HG03354 (cell line): ENCODE results near the gene RNPS1.

Experiments
- ATAC-seq: cut with Tn5 transposase; IDR thresholded peaks from one replicate; pipeline ENCODE4 v1.9.1; 2021; ENCODE audit warnings: mild to moderate bottlenecking; ENCODE audit not compliant: unreplicated experiment, poor library complexity, severe bottlenecking

RNPS1 gene

GRCh38 chr16:2237493-2238149 is 30.3 kb downstream of the RNPS1 start:
- no peak for ATAC-seq

DNA sequence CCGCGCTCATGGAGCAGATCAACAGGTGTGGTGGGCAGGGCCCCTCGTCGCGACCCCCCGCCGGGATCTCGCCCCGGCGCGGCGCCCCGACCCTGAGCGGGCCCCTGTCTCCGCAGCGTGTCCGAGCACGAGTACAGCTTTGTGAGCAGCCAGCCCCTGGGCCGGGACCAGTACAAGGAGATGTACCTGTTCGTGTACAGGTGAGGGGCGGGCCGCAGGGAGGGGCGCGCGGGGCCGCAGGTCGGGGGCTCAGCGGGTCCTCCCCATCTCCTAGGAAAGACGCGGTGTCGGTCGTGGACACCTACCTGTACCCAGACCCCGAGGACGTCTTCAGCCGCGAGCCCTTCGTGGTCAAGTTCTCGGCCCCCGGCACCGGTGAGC is 30.8 kb downstream of the RNPS1 start:
- no peak for ATAC-seq

DNA sequence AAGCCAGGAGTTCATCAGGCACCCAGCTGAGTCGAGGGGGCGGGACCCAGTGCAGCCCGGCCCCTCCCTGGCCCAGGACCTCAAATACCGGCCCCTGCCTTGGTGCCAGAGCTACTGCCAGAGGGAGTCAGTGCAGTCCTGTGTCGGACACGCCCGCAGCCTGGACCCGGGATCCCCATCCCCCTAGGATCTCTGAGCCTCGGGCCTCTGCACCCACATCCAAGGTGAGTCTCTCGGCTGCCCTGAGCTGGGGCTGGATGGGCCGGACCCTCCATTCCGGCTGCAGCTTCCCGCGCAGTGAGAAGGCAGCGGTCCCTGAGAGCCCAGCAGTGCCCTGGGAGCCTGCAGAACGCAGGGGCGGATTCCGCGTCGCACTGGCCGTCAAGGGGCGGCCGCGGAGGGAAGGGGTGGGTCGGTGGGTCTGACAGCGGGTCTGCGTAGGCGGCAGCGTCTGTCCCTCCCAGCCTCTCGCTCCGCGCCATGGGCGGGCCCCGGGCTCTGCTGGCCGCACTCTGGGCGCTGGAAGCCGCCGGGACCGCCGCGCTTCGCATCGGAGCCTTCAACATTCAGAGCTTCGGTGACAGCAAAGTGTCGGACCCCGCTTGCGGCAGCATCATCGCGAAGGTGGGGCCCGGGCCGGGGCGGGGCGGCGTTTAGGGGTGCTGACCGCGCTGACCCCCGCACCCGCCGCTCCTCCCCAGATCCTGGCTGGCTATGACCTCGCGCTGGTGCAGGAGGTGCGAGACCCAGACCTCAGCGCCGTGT is 31.4 kb downstream of the RNPS1 start, which contains the start of gene DNASE1L2:
TSS of gene DNASE1L2 (plus strand) at position 108 of the 765 bp plus-strand sequence. CDS start at position 481, 373 bp downstream.
- ATAC-seq = no peak

- ATAC-seq = no peak
These were observed 32.1 kb downstream of the RNPS1 start for GRCh38 chr16:2235695-2236336.

DNA sequence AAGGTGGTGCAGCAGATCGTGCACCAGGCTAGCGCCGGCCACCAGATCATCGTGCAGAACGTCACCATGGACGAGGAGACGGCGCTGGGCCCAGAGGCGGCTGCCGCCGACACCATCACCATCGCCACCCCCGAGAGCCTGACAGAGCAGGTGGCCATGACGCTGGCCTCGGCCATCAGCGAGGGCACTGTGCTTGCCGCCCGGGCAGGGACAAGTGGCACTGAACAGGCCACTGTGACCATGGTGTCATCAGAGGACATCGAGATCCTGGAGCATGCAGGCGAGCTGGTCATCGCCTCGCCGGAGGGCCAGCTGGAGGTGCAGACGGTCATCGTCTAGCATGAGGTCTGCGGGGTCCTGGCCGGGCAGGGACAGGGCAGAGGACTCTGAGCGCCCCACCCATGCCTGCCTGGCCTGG is 32.7 kb downstream of the RNPS1 start:
- ATAC-seq = no peak

GRCh38 chr16:2234813-2235170 is 33.1 kb downstream of the RNPS1 start:
- no peak for ATAC-seq

- no peak for ATAC-seq
These were observed 33.8 kb downstream of the RNPS1 start for GRCh38 chr16:2233872-2234812.

DNA sequence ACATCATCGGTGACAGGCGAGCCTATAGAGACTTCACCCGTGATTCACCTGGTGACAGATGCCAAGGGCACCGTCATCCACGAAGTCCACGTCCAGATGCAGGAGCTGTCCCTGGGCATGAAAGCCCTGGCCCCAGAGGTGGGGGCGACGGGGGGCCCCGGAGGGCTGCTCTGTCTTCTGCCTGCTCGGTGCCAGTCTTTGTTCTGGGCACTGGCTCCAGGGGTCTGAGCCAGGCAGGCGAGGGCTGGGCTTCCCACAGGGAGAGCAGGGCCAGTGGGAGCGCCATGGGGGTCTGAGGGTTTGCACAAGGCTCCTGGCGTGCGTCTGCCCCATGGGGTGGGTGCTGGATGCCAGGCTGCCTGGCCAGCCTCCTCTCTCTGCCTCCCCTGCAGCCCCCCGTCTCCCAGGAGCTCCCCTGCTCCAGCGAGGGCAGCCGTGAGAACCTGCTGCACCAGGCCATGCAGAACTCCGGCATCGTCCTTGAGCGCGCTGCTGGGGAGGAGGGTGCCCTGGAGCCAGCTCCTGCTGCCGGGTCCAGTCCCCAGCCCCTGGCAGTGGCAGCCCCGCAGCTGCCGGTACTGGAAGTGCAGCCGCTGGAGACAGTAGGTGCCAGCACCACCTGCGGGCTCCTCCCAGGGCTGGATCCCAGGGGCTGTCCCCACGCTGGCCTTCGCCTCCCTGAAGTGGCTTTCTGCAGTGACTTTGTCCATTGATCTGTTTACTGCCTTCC is 34.7 kb downstream of the RNPS1 start:
- no peak for ATAC-seq

DNA sequence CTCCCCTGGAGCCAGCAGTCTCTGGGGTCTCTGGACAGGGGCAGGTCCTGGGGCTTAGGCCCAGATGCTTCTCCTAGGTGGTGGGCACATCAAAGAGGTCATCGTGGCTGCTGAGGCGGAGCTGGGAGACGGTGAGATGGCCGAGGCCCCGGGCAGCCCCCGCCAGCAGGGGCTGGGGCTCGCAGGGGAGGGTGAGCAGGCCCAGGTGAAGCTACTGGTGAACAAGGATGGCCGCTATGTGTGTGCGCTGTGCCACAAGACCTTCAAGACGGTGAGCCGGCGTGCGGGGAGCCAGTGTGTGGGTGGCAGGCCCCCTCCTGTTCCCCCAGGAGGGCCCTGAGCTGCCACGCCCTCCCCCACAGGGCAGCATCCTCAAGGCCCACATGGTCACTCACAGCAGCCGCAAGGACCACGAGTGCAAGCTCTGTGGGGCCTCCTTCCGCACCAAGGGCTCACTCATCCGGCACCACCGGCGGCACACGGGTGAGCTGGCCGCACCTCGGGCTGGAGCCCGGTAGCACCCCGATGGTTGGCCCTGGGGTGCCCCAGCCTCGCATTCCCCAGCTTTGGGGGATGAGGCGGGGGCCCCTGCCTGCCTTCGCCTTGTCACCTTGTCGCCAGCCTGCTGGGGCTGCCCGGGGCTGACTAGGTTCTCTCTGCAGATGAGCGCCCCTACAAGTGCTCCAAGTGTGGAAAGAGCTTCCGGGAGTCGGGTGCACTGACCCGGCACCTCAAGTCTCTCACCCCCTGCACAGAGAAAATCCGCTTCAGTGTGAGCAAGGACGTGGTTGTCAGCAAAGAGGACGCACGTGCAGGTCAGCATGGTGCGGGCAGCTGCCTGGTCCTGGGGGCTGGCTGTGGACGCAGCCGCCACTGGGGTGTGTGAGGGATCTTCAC is 35.6 kb downstream of the RNPS1 start:
- ATAC-seq = no peak

DNA sequence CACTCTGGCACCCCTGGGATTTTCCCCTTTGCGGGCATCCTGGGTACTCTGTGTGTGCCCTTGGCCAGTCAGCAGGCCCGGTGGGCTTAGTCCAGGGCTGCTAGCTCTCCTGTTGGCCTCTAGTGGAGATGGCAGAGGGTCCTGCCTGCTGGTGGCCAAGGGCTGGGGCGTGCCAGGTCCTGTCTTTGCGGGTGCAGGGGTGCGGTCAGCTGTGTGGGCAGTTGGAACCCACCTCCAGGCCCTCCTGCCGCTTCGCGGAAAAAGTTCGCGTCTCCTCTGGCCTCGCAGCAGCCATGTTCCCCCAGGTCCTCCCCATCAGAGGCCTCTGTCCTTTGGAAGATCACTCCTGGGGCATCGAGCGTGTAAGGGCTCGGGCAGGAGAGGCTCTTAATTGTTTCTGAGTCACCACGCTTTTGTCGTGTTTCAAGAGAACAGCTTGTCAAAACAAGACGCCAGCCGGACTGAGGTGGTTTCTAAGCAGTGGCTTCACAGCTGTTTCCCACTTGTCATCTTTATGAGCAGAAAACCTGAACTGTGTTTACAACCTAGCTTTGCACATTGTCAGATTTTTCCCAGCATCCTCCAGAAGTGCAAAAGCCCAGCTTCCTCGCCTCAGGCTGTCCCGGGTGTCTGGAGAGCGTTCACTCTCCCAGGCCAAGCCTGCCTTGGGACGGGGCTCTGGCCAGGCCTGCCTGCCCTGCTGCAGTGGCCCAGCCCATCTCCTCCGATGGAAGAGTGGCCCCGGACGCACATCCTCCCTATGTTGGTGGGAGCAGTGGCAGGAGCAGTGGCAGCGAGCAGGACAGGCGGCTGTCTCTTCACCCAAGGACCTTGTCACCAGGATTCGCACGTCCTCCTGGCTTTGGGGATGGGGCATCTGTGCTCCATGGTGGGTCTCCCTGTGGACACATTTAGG is 36.7 kb downstream of the RNPS1 start:
- ATAC-seq = no peak

GRCh38 chr16:2230376-2230775 is 37.5 kb downstream of the RNPS1 start:
- ATAC-seq = no peak

DNA sequence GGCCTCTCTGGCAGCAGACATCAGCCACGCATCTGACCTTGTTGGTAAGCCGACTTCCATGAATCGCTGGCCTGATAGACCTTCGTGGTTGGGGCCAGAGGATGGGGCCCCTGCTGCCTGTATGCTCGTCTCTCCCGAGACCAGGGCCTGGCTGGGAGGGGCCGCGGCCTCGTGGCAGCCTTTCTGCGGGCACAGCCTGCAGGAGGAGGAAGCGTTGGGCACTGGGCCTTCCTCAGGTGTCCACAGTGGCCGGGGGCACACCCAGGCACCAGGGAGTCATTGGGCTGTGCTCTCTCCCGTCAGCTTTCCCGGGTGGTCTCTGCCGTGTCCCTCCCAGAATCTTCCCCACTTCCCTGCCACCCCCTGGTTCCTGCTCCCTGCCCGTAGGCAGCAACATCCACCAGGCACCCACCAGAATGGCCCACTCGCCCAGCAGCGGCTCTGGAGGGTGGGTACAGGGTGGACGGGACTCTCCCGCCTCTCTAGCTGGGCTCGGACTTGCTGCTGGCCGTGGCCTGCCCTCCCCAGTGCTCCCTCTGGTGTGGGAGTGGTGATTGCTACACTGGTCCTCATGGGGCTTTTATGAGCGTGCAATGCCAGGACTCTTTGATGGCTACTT is 38.2 kb downstream of the RNPS1 start:
- no peak for ATAC-seq

- ATAC-seq = no peak
These were observed 38.8 kb downstream of the RNPS1 start for GRCh38 chr16:2229091-2229490.

- no peak for ATAC-seq
These were observed 39.6 kb downstream of the RNPS1 start for GRCh38 chr16:2228161-2228824.

DNA sequence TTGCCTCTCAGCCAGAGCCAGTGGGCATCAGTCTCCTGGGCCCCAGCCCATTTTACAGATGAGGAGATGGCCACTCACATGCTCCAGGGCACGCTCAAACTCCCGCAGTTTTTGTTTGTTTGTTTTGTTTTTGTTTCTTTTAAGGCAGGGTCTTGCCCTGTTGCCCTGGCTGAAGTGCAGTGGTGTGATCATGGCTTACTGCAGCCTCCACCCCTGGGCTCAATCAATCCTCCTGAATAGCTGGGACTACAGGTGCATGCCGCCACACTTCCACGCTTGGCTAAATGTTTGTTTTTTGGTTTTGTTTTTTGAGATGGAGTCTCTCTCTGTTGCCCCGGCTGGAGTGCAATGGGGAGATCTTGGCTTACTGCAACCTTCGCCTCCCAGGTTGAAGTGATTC is 41.0 kb downstream of the RNPS1 start:
- no peak for ATAC-seq

DNA sequence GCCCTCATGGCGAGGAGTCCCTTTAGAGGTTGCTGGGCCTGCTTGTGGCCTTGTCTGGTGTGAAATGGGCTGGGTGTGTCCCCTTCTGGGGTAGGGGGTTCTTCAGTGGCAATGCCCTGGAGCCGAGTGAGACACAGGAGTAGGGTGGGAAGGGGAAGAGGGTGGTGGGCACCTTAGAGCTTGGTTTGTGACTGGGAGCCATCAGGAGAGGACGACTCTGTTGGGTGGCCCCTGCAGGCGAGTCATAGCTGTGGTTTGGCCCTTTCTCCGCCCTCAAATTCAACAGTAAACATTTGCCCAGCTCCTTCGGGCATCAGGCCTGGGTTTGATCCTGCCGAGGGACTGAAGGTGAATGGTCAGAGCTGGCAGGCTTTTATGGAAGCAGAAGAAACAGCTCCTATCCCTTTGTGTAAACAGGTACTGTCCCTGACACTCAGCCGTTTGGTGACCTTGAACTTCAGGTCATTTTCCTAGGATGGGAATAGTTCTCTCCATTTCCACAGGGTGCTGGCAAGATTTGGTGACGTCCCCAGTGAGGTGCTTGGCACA is 41.6 kb downstream of the RNPS1 start:
- no peak for ATAC-seq
